Right lobe of liver (tissue), 4 donors: ENCODE results near the gene MED12L.

Experiments used
- POLR2A ChIP-seq: fragments of 450-650 bp; IDR thresholded peaks from one replicate; pipeline ENCODE4 v1.6.1; 2017; ENCODE audit warnings: antibody characterized with exemption, mild to moderate bottlenecking
- TF ChIP-seq, protein P1 (sequence below), 4 donors: fragments of 200-600 bp in 3 of 4; fragments of 450-650 bp in 1 of 4; IDR thresholded peaks; one replicate each; pipeline versions ENCODE4 v1.5.1 to v1.8.0; 2016 to 2022; ENCODE audit warnings: antibody characterized with exemption in 4 of 4, mild to moderate bottlenecking in 2 of 4
- donor health status: DM: no; HTN: no; CAD: no.
- donor health status: DM: no; HTN: no; CAD: no.
- donor health status: DM: no; HTN: yes; CAD: no.

DNA sequence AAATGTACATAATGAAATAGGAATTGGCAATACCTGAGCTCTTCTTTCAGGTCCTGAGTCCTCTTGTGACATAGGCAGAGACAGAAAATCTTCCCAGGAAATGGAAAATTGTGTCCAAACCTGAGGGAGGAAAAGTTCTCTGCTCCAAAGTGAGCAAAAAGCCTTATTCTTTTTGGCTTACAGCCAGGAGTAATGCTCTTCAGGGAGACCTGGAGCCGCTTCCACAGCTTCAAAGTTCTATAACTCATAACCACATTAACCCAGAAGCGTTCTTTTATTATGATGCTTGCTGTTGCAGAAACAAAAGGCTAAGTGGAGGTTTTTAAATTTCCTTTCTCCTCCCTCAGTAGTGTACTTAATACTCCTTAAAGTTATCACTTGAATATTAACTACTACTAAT, 374.8 kb downstream of the MED12L start:
- TF ChIP-seq POLR2A, result no peak
- TF ChIP-seq, protein P1, sequence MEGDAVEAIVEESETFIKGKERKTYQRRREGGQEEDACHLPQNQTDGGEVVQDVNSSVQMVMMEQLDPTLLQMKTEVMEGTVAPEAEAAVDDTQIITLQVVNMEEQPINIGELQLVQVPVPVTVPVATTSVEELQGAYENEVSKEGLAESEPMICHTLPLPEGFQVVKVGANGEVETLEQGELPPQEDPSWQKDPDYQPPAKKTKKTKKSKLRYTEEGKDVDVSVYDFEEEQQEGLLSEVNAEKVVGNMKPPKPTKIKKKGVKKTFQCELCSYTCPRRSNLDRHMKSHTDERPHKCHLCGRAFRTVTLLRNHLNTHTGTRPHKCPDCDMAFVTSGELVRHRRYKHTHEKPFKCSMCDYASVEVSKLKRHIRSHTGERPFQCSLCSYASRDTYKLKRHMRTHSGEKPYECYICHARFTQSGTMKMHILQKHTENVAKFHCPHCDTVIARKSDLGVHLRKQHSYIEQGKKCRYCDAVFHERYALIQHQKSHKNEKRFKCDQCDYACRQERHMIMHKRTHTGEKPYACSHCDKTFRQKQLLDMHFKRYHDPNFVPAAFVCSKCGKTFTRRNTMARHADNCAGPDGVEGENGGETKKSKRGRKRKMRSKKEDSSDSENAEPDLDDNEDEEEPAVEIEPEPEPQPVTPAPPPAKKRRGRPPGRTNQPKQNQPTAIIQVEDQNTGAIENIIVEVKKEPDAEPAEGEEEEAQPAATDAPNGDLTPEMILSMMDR (IDR thresholded peaks at IDR 0.05), result no peak
